Spinal cord (tissue), 10 donors: Measurements from ENCODE around the gene AP5S1. TPM values are rescaled to one million over a fixed set of nuclear protein-coding genes. Genes with fewer than 3 reads are reported as not detected.
A peak's percentile ranks its signal among the peaks of the same experiment; 100 is the strongest.

Source experiments
- DNase-seq, 6 donors: peaks; one replicate each; pipeline versions ENCODE4 v3.0.0 to v3.0.0-alpha.2; 2013 to 2015; ENCODE audit warnings: low spot score in 6 of 6, low read depth in 4 of 6
- H3K27ac ChIP-seq: one replicate; pipeline ENCODE4 v1.5.1; 2013; ENCODE audit warnings: low read depth, low read length, control low read depth
- H3K27me3 ChIP-seq: one replicate; pipeline ENCODE4 v1.6.1; 2013; ENCODE audit warnings: low read length; ENCODE audit not compliant: control insufficient read depth, insufficient read depth
- H3K36me3 ChIP-seq: one replicate; pipeline ENCODE4 v1.6.1; 2013; ENCODE audit warnings: low read length; ENCODE audit not compliant: control insufficient read depth, insufficient read depth
- H3K4me1 ChIP-seq: one replicate; pipeline ENCODE4 v1.6.1; 2013; ENCODE audit warnings: low read length; ENCODE audit not compliant: control insufficient read depth, insufficient read depth
- H3K4me3 ChIP-seq: one replicate; pipeline ENCODE4 v1.5.1; 2013; ENCODE audit warnings: low read depth, low read length, control low read depth
- H3K9me3 ChIP-seq: one replicate; pipeline ENCODE4 v1.6.1; 2013; ENCODE audit warnings: low read length; ENCODE audit not compliant: control insufficient read depth, insufficient read depth
- WGBS: methylation state at CpG from one replicate; pipeline ENCODE4 v1.1.5; 2013; ENCODE audit warnings: missing lambda C conversion rate; ENCODE audit not compliant: insufficient coverage; 5-methylcytosine and 5-hydroxymethylcytosine counted together
- polyA plus RNA-seq, 2 donors: library from polyadenylated mRNA; unstranded; fragments of 120-200 nt; gene quantifications; one replicate each; pipeline ENCODE4 v1.2.1, GENCODE V29; 2013; ENCODE audit not compliant: insufficient read length in 2 of 2
- total RNA-seq, 2 donors: library from RNA; depleted of rRNA in 1 of 2; stranded (reverse); fragments of 120-200 nt in 1 of 2; fragments of >200 nt in 1 of 2; gene quantifications; one replicate each; pipeline versions ENCODE4 v1.2.3 to v1.2.4, GENCODE V29; 2013 to 2014
- donor health status: healthy.

Gene AP5S1
- total and polyA plus RNA-seq, 4 donors: 10.3 to 19.1 (median 15.6) TPM

GRCh38 chr20:3783068-3783489 is 37.3 kb upstream of the AP5S1 start:
- no peak for DNase-seq
- Histone ChIP-seq H3K36me3 (peaks cover 26% of the 10 kb centered on the region), H3K27me3 (peaks cover 11% of the 10 kb centered on the region), H3K9me3 (no peaks in the 10 kb centered on the region), H3K4me1 (peaks cover 58% of the 10 kb centered on the region), H3K4me3 (no peak overlapping the region), H3K27ac (no peak overlapping the region)
- WGBS: 38% methylated on average over 1 of the region's 2 CpGs

DNA sequence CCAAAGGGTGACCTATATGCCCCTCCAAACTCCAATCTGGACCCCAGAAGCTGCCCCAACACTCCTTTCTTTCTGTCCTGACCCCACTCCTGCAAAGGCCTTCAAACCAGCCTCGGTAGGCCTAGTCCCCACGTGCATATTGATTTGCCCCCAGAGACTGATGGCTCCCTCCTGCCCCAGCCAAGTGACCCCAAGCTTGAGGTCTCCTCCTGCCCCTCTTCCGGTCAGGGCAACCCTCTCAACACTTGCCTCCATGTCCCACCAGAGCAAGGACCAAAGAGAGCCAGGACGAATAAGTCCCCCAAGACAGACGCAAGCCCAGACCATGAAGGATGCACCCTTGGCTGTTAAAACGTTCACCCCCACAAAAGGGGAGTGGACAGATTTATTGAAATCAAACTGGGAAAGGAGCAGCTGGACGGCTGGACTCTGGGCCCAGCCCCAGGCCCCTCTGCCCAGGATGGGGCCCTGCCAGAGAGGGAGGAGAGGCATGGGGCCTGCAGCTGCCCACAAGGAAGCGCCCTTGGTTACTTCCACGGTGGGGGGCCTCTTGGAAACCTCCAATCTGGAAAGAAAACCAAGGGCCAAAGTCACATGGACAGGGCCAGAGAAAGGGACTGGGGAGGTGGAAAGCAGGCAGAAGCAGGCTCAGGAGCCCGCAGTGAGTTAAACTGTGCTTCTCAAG is 36.7 kb upstream of the AP5S1 start:
- H3K4me1 ChIP-seq: peaks cover 52% of the 10 kb centered on the region
- WGBS: 43% methylated on average over 7 of the region's 10 CpGs
- peak in 1 of 6 donors; percentile 58 for DNase-seq
- H3K36me3 ChIP-seq: peaks cover 26% of the 10 kb centered on the region
- no peak overlapping the region for H3K27ac ChIP-seq
- H3K4me3 ChIP-seq: no peak overlapping the region
- H3K27me3 ChIP-seq: peaks cover 5% of the 10 kb centered on the region
- H3K9me3 ChIP-seq: no peaks in the 10 kb centered on the region

DNA sequence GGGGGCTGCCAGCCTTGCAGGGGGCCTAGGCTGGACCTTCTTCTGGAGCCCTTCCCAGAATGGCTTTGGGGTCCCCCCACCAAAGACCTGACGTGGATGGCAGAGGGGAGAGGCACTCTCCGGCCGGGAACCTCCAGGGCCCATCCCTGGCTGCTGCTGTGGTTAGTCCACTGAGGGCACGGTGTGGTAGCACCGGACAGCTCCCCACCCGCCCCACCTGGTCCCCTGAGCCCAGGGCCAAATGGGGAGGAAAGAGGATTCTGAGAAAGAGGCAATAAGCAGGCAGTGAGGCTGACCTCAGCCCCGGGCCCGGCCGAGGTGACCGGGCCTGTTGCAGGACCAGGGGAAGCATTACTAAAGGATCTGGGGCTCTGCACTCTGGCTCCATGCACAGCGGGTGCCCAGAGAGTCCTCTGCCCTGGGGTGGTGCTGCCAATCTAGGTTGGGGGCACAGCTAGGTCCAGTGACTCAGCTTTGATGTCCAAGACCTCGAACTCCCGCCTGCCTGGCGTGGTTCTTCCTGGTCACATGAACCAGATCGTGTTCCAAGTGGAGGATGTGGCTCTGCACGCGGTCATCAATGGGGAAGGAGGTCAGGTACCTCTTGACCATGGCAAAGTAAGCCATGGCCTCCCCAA is 36.0 kb upstream of the AP5S1 start:
- peaks cover 26% of the 10 kb centered on the region for H3K36me3 ChIP-seq
- H3K9me3 ChIP-seq: no peaks in the 10 kb centered on the region
- H3K27me3 ChIP-seq: no peaks in the 10 kb centered on the region
- 89% methylated on average over 16 of the region's 17 CpGs for WGBS
- peaks cover 46% of the 10 kb centered on the region for H3K4me1 ChIP-seq
- no peak overlapping the region for H3K27ac ChIP-seq
- no peak overlapping the region for H3K4me3 ChIP-seq
- DNase-seq: no peak

GRCh38 chr20:3784863-3785239 is 35.5 kb upstream of the AP5S1 start:
- no peak overlapping the region for H3K27ac ChIP-seq
- peaks cover 26% of the 10 kb centered on the region for H3K36me3 ChIP-seq
- peak overlapping the region; percentile 27 for H3K4me3 ChIP-seq
- H3K4me1 ChIP-seq: peaks cover 46% of the 10 kb centered on the region
- no peaks in the 10 kb centered on the region for H3K27me3 ChIP-seq
- H3K9me3 ChIP-seq: no peaks in the 10 kb centered on the region
- WGBS: 91% methylated on average over 6 of the region's 6 CpGs
- DNase-seq: no peak

GRCh38 chr20:3785240-3786125 is 34.9 kb upstream of the AP5S1 start:
- DNase-seq: no peak
- 23% methylated on average over 79 of the region's 79 CpGs for WGBS
- Histone ChIP-seq H3K27me3 (no peaks in the 10 kb centered on the region), H3K4me1 (peaks cover 46% of the 10 kb centered on the region), H3K4me3 (peak overlapping the region; percentile 67), H3K36me3 (peaks cover 26% of the 10 kb centered on the region), H3K27ac (no peak overlapping the region), H3K9me3 (no peaks in the 10 kb centered on the region)

GRCh38 chr20:3786126-3786484 is 34.2 kb upstream of the AP5S1 start:
- under 1% methylated on average over 35 of the region's 35 CpGs for WGBS
- Histone ChIP-seq H3K27ac (peak overlapping the region; percentile 75), H3K27me3 (no peaks in the 10 kb centered on the region), H3K9me3 (no peaks in the 10 kb centered on the region), H3K4me3 (peak overlapping the region; percentile 67), H3K36me3 (peaks cover 26% of the 10 kb centered on the region), H3K4me1 (peaks cover 43% of the 10 kb centered on the region)
- DNase-seq: peak in 2 of 6 donors; percentile 74 to 81

GRCh38 chr20:3786665-3787323 is 33.6 kb upstream of the AP5S1 start, which contains the start of gene CENPB:
CENPB (minus strand) TSS chr20:3786740; CDS start chr20:3786483, 257 bp downstream.
- peak in 5 of 6 donors; percentile 77 to 96 (median 83) for DNase-seq
- H3K27ac ChIP-seq: peak within 1 kb of the TSS; percentile 75
- H3K9me3 ChIP-seq: no peaks in the 10 kb centered on the region
- 0% methylated on average over 55 of the region's 70 CpGs for WGBS
- peaks cover 26% of the 10 kb centered on the region for H3K36me3 ChIP-seq
- H3K27me3 ChIP-seq: no peaks in the 10 kb centered on the region
- peaks cover 37% of the 10 kb centered on the region for H3K4me1 ChIP-seq
- H3K4me3 ChIP-seq: peak within 1 kb of the TSS; percentile 67

DNA sequence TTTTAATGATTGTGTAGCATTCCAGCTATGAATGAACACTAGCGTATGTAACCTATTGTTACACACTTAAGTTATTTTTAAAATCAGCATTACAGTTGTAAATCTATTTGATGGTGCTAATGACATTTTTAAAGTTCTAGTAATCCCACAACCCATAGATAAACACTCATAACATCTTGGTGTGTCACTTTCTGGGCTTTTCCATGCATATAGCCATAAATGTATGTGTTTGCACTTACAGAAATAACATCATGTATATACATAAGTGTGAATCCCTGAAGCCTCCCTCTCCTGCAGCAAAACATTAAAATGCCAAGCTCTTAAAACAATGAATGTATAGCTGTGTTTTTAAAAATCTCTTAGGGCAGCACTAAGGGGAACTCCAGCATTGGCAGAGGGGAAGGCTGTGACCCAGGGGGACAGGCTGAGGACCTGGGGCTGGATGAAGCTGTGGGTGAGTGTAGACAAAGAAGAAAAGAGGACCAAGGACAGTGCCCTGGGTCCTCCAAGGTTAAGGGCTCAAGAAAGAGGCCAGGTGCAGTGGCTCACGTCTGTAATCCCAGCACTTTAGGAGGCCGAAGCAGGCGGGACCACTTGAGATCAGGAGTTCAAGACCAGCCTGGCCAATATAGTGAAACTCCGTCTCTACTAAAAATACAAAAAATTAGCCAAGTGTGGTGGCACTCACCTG is 32.9 kb upstream of the AP5S1 start:
- Histone ChIP-seq H3K36me3 (peaks cover 26% of the 10 kb centered on the region), H3K4me3 (peak overlapping the region; percentile 44), H3K27me3 (no peaks in the 10 kb centered on the region), H3K9me3 (no peaks in the 10 kb centered on the region), H3K4me1 (peaks cover 37% of the 10 kb centered on the region), H3K27ac (no peak overlapping the region)
- 91% methylated on average over 4 of the region's 5 CpGs for WGBS
- DNase-seq: no peak
